A673 (cell line): ENCODE results near the gene HMGB4. TPM values are rescaled to one million over a fixed set of nuclear protein-coding genes. Genes with fewer than 3 reads are reported as not detected.

Experiments
- BruUV-seq: library from RNA; stranded (reverse); fragments of 400-500 nt; replicated peaks from 2 replicates; lab custom pipeline; 2021; lab: Mats Ljungman, UMichigan
- CTCF ChIA-PET: fragments of 300-600 bp; sonication (Branson Sonifier 250); formaldehyde crosslinking; loops from one replicate; lab custom pipeline; 2022; ENCODE audit warnings: antibody characterized with exemption; lab: Charles Lee
- POLR2A ChIA-PET: fragments of 300-600 bp; sonication (Branson Sonifier 250); formaldehyde crosslinking; loops from one replicate; lab custom pipeline; 2022; ENCODE audit warnings: antibody characterized with exemption; ENCODE audit not compliant: low non-redundant PET; lab: Charles Lee
- DNase-seq: peaks from one replicate; pipeline ENCODE4 v3.0.0-alpha.2; 2015; ENCODE audit warnings: low spot score
- H3K27ac ChIP-seq: fragments of 200-600 bp; sonication (generic); 2 replicates; pipeline ENCODE4 v1.5.1; 2016; ENCODE audit warnings: mixed run types, low read depth, mild to moderate bottlenecking, mixed read lengths, antibody characterized with exemption, low read length; ENCODE audit not compliant: poor library complexity, severe bottlenecking
- H3K27me3 ChIP-seq: fragments of 200-600 bp; sonication (generic); replicated peaks from 2 replicates; pipeline ENCODE4 v1.6.1; 2017; ENCODE audit warnings: mixed run types, low read depth, mild to moderate bottlenecking, mixed read lengths, antibody characterized with exemption, low read length; ENCODE audit not compliant: insufficient read depth, poor library complexity
- H3K36me3 ChIP-seq: fragments of 200-600 bp; sonication (generic); 2 replicates; pipeline ENCODE4 v1.6.1; 2016; ENCODE audit warnings: mixed run types, mild to moderate bottlenecking, mixed read lengths, antibody characterized with exemption, low read length; ENCODE audit not compliant: insufficient read depth, poor library complexity, severe bottlenecking
- H3K4me1 ChIP-seq: fragments of 200-600 bp; sonication (generic); 2 replicates; pipeline ENCODE4 v1.6.1; 2017; ENCODE audit warnings: mixed run types, mild to moderate bottlenecking, mixed read lengths, antibody characterized with exemption, low read length; ENCODE audit not compliant: insufficient read depth, poor library complexity, severe bottlenecking
- H3K4me3 ChIP-seq: fragments of 200-600 bp; sonication (generic); 2 replicates; pipeline ENCODE4 v1.5.1; 2016; ENCODE audit warnings: low read depth, mixed run types, mild to moderate bottlenecking, mixed read lengths, low read length; ENCODE audit not compliant: poor library complexity, severe bottlenecking
- H3K9me3 ChIP-seq: fragments of 200-600 bp; sonication (generic); 2 replicates; pipeline ENCODE4 v1.6.1; 2016; ENCODE audit warnings: mixed run types, low read depth, mild to moderate bottlenecking, mixed read lengths, antibody characterized with exemption, low read length; ENCODE audit not compliant: poor library complexity, severe bottlenecking
- CTCF ChIP-seq: fragments of 300-800, 200-600 bp; sonication (generic); conservative IDR thresholded peaks from 2 replicates; pipeline ENCODE4 v1.5.1; 2017; ENCODE audit warnings: low read depth, mild to moderate bottlenecking, antibody characterized with exemption, low read length, moderate library complexity, mixed read lengths
- EZH2 ChIP-seq: fragments of 200-600 bp; sonication (generic); IDR thresholded peaks from 2 replicates; pipeline ENCODE4 v1.6.1; 2017; ENCODE audit warnings: borderline replicate concordance, low read depth, mild to moderate bottlenecking, mixed read lengths, antibody characterized with exemption, low read length; ENCODE audit not compliant: poor library complexity, severe bottlenecking
- intact Hi-C: fragments of 100-400 bp; cut with micrococcal nuclease; formaldehyde crosslinking; loops from one replicate; pipeline ENCODE4 v1.10.0; 2022; ENCODE audit not compliant: unreplicated experiment
- total RNA-seq: library from RNA; stranded (reverse); gene quantifications from 2 replicates; pipeline ENCODE4 v1.2.3, GENCODE V29; 2021

HMGB4 gene
- total RNA-seq, 1 experiment from 2014 or later, result not detected

- H3K36me3 ChIP-seq, result no peaks in the 10 kb centered on the region
- no peaks in the 10 kb centered on the region for H3K4me1 ChIP-seq
- intact Hi-C loops, result no loop called here
- no peaks in the 10 kb centered on the region for H3K27me3 ChIP-seq
- no TSS peak for BruUV-seq
- POLR2A ChIA-PET, result no interaction called here
- no peak for TF ChIP-seq EZH2
- no peak for TF ChIP-seq CTCF
- DNase-seq, result no peak
- no peak overlapping the region for H3K27ac ChIP-seq
- CTCF ChIA-PET, result no interaction called here
- no peaks in the 10 kb centered on the region for H3K9me3 ChIP-seq
- H3K4me3 ChIP-seq, result no peak overlapping the region
Observed at GRCh38 chr1:33828059-33828458, 35.8 kb upstream of the HMGB4 start.

- no peak overlapping the region for H3K4me3 ChIP-seq
- no peaks in the 10 kb centered on the region for H3K36me3 ChIP-seq
- no peak overlapping the region for H3K27ac ChIP-seq
- intact Hi-C loops, result no loop called here
- no peaks in the 10 kb centered on the region for H3K4me1 ChIP-seq
- POLR2A ChIA-PET, result no interaction called here
- H3K27me3 ChIP-seq, result no peaks in the 10 kb centered on the region
- no TSS peak for BruUV-seq
- no peak for DNase-seq
- CTCF ChIA-PET, result no interaction called here
- TF ChIP-seq EZH2 (no peak), CTCF (no peak)
- H3K9me3 ChIP-seq, result no peaks in the 10 kb centered on the region
Observed at GRCh38 chr1:33828654-33829053, 35.2 kb upstream of the HMGB4 start.

GRCh38 chr1:33836911-33837310, 27.0 kb upstream of the HMGB4 start:
- Histone ChIP-seq H3K36me3 (no peaks in the 10 kb centered on the region), H3K4me1 (no peaks in the 10 kb centered on the region), H3K4me3 (no peak overlapping the region), H3K27me3 (no peaks in the 10 kb centered on the region), H3K27ac (no peak overlapping the region), H3K9me3 (no peaks in the 10 kb centered on the region)
- TF ChIP-seq EZH2 (no peak), CTCF (no peak)
- intact Hi-C loops, result no loop called here
- no TSS peak for BruUV-seq
- ChIA-PET POLR2A (no interaction called here), CTCF (no interaction called here)
- DNase-seq, result no peak
